Right lobe of liver (tissue), 4 donors: Measurements from ENCODE around the gene MAP2K2.

ENCODE experiments used
- CTCF ChIP-seq, 4 donors: fragments of 200-600 bp in 3 of 4; fragments of 450-650 bp in 1 of 4; IDR thresholded peaks; one replicate each; pipeline versions ENCODE4 v1.5.1 to v1.8.0; 2016 to 2022; ENCODE audit warnings: antibody characterized with exemption in 4 of 4, mild to moderate bottlenecking in 2 of 4
- POLR2A ChIP-seq: fragments of 450-650 bp; IDR thresholded peaks from one replicate; pipeline ENCODE4 v1.6.1; 2017; ENCODE audit warnings: antibody characterized with exemption, mild to moderate bottlenecking
- donor health status: DM: no; HTN: no; CAD: no.
- donor health status: DM: no; HTN: no; CAD: no.
- donor health status: DM: no; HTN: yes; CAD: no.

- TF ChIP-seq CTCF (IDR thresholded peaks at IDR 0.05) (peak; percentile 51 to 63 (median 54)), POLR2A (no peak)
Measured at GRCh38 chr19:4140237-4140711, 16.4 kb upstream of the MAP2K2 start.
